ENCODE measurements around the gene DZIP1. TPM values are rescaled to one million over a fixed set of nuclear protein-coding genes. Genes with fewer than 3 reads are reported as not detected.

The DZIP1 gene
- total RNA-seq, 1 experiment from 2014 or later: 33.6 TPM

GRCh38 chr13:95623141-95623540 lies 21.4 kb downstream of the DZIP1 start:
- Histone ChIP-seq H3K18ac (ENCODE audit: insufficient read length, low read depth, low read length) (no peak overlapping the region), H4K8ac (replicated peaks; ENCODE audit: insufficient read length, low read depth, low read length) (no peak overlapping the region), H3K4me2 (ENCODE audit: insufficient read depth, insufficient read length, low read length) (no peak overlapping the region), H3K23me2 (ENCODE audit: insufficient read length, low read depth, low read length, poor library complexity, severe bottlenecking) (no peaks in the 10 kb centered on the region), H3K79me2 (ENCODE audit: insufficient read depth, low read length) (no peaks in the 10 kb centered on the region), H3K27ac (ENCODE audit: insufficient read length, low read depth, low read length) (no peak overlapping the region), H2BK15ac (ENCODE audit: low read depth, low read length) (no peak overlapping the region), H3K9ac (ENCODE audit: extremely low read depth, insufficient read length, low read length) (no peak overlapping the region), H3K79me1 (ENCODE audit: insufficient read depth, low read depth, low read length, poor library complexity, severe bottlenecking) (no peaks in the 10 kb centered on the region), H2BK120ac (ENCODE audit: low read depth, low read length, poor library complexity, severe bottlenecking) (no peak overlapping the region), H2BK12ac (ENCODE audit: insufficient read length, low read depth, low read length) (no peak overlapping the region), H2AK5ac (ENCODE audit: insufficient read length, low read length) (no peak overlapping the region), H2BK5ac (ENCODE audit: insufficient read length, low read length) (no peak overlapping the region), H3K56ac (ENCODE audit: insufficient read length, low read depth, low read length) (no peak overlapping the region), H3K4ac (ENCODE audit: low read depth, low read length) (no peak overlapping the region), H3K27me3 (ENCODE audit: insufficient read depth, low read length) (no peaks in the 10 kb centered on the region), H3K4me1 (ENCODE audit: insufficient read depth, low read length) (no peaks in the 10 kb centered on the region), H3T11ph (ENCODE audit: low read length) (no peak overlapping the region), H2BK20ac (ENCODE audit: low read depth, low read length, poor library complexity, severe bottlenecking) (no peak overlapping the region), H4K5ac (ENCODE audit: insufficient read length, low read depth, low read length) (no peak overlapping the region), H4K20me1 (ENCODE audit: control insufficient read depth, insufficient read depth, insufficient read length) (no peaks in the 10 kb centered on the region), H3K14ac (ENCODE audit: insufficient read depth, low read length) (no peak overlapping the region), H3K23ac (ENCODE audit: insufficient read length, low read depth, low read length) (no peak overlapping the region), H4K91ac (ENCODE audit: insufficient read length, low read depth, low read length) (no peak overlapping the region), H3K9me3 (ENCODE audit: control insufficient read depth, low read depth, low read length) (no peaks in the 10 kb centered on the region), H2AFZ (ENCODE audit: low read length) (no peak overlapping the region)
- H3K27ac Mint-ChIP-seq: no peak overlapping the region
- H3K4me3 Mint-ChIP-seq: no peak overlapping the region
- no peaks in the 10 kb centered on the region for H3K27me3 Mint-ChIP-seq (ENCODE audit: low read depth)
- no peak for DNase-seq
- peaks cover 50 to 77% (median 75%) of the 10 kb centered on the region in 3 experiments for H3K36me3 Mint-ChIP-seq (ENCODE audit: insufficient read depth in 1 of 3, low read depth in 3 of 3)
- no peaks in the 10 kb centered on the region for H3K9me3 Mint-ChIP-seq
- no CpG with 5 or more reads among the region's 5 CpGs for WGBS (ENCODE audit: extremely low coverage, insufficient read length, low lambda C conversion rate)
- peaks cover 6% of the 10 kb centered on the region in 2 experiments for H3K4me1 Mint-ChIP-seq
- TF ChIP-seq CTCF (conservative IDR thresholded peaks at IDR 0.05): no peak
